ENCODE measurements around the gene PAGR1. TPM values are rescaled to one million over a fixed set of nuclear protein-coding genes. Genes with fewer than 3 reads are reported as not detected.

The PAGR1 gene
- total and polyA plus RNA-seq, 10 of the 15 experiments (the other 5 are each of a cell fraction or from before 2014, with no cell fraction given): 1.1 to 57.7 (median 23.4) TPM

DNA sequence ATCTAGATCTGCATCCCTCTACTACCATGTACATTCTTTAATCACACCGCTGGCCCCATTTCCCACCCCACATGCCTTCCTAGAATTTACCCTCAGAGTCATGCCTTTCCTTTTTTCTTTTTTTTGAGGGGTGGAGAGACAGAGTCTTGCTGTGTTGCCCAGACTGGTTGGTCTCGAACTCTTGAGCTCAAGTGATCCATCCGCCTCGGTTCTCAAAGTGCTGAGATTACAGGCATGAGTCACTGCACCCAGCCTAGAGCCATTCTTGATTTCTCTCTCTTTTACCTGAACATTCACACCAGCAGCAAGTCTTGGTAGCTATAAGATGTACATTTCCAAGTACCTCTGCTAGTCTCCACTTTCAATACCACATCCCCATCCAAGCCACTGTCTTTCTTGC, 2.1 kb downstream of the PAGR1 start:
- Histone ChIP-seq H3K27me3 (replicated peaks in 1 of 2; ENCODE audit: control insufficient read depth in 2 of 2, insufficient read depth in 2 of 2, low read length in 1 of 2) (no peaks in the 10 kb centered on the region), H3K79me2 (ENCODE audit: control insufficient read depth, insufficient read depth, low read length) (peaks cover 46% of the 10 kb centered on the region), H2AFZ (ENCODE audit: control insufficient read depth, low read depth, low read length) (no peak overlapping the region), H3K9me3 (replicated peaks; ENCODE audit: control insufficient read depth, insufficient read depth, low read length) (no peaks in the 10 kb centered on the region), H3K27ac (ENCODE audit: control insufficient read depth, insufficient read depth) (no peak overlapping the region), H3K4me2 (ENCODE audit: control insufficient read depth, insufficient read depth) (peak overlapping the region; percentile 89; the same call in 1 of the 2 replicates), H3K4me3 (0 out of 2 replicates have a peak overlapping the region, but pooled peaks have one; percentile 99), H4K20me1 (ENCODE audit: control insufficient read depth, insufficient read depth) (no peaks in the 10 kb centered on the region), H3K9ac (ENCODE audit: control insufficient read depth, insufficient read depth, low read length) (no peak overlapping the region), H3K4me1 (ENCODE audit: control insufficient read depth, insufficient read depth, low read length) (peaks cover 17% of the 10 kb centered on the region), H3K36me3 (ENCODE audit: control insufficient read depth in 2 of 2, insufficient read depth in 2 of 2, low read length in 1 of 2) (peaks cover 0 to 2% of the 10 kb centered on the region in 2 experiments; a peak in 1 of 4 replicates)
- FAIRE-seq (no peak), ATAC-seq (no peak), DNase-seq (ENCODE audit: low read depth, low spot score) (no peak)
- intact Hi-C loops (cut with micrococcal nuclease; ENCODE audit: unreplicated experiment): loop anchor here (5.0 kb wide), 1 partner anchor 204 kb away; the partner anchor contains the start of gene C16orf92
- 100% methylated on average over 4 of the region's 4 CpGs for WGBS (ENCODE audit: insufficient coverage, insufficient replicate concordance, low lambda C conversion rate, missing lambda C conversion rate)
- ChIA-PET CTCF (interaction anchor here (0.5 to 8.3 kb wide), 8 partner anchors 10 to 156 kb away, joined by 3 to 99 read pairs (median 5); partner anchors contain the start of genes KIF22 and TAOK2), RAD21 (ENCODE audit: unreplicated experiment) (interaction anchor here (1.0 to 7.9 kb wide), 2 partner anchors 11 to 30 kb away, joined by 6 to 51 read pairs; no protein-coding TSS in a partner anchor), POLR2A (interaction anchor here (0.5 to 5.5 kb wide), 8 partner anchors 8 to 220 kb away, joined by 3 to 40 read pairs (median 3); partner anchors contain the start of gene MAZ), SMC1A (ENCODE audit: uncharacterized antibody, unreplicated experiment) (interaction anchor here (0.7 to 7.8 kb wide), 9 partner anchors 10 to 138 kb away, joined by 3 to 48 read pairs (median 3); no protein-coding TSS in a partner anchor)
- TF ChIP-seq, protein P1, sequence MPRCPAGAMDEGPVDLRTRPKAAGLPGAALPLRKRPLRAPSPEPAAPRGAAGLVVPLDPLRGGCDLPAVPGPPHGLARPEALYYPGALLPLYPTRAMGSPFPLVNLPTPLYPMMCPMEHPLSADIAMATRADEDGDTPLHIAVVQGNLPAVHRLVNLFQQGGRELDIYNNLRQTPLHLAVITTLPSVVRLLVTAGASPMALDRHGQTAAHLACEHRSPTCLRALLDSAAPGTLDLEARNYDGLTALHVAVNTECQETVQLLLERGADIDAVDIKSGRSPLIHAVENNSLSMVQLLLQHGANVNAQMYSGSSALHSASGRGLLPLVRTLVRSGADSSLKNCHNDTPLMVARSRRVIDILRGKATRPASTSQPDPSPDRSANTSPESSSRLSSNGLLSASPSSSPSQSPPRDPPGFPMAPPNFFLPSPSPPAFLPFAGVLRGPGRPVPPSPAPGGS (IDR thresholded peaks at IDR 0.05; ENCODE audit: borderline replicate concordance, insufficient read depth, low read depth, low read length, poor library complexity, severe bottlenecking): no peak
- no peak for TF ChIP-seq NFIC (IDR thresholded peaks at IDR 0.05; ENCODE audit: low read depth, low read length)
- no peak for TF ChIP-seq ZNF592 (IDR thresholded peaks at IDR 0.05)
- no peak for TF ChIP-seq ZSCAN29 (IDR thresholded peaks at IDR 0.05)
- TF ChIP-seq POLR2AphosphoS5 (IDR thresholded peaks at IDR 0.05; ENCODE audit: low read length): no peak
- no peak for TF ChIP-seq BHLHE40 (IDR thresholded peaks at IDR 0.05; ENCODE audit: borderline replicate concordance in 1 of 2, low read depth in 2 of 2, low read length in 1 of 2)
- TF ChIP-seq EP300 (IDR thresholded peaks at IDR 0.05; ENCODE audit: borderline replicate concordance in 1 of 2, control insufficient read depth in 1 of 2, low read depth in 2 of 2, low read length in 2 of 2): no peak
- TF ChIP-seq IRF3 (IDR thresholded peaks at IDR 0.05): no peak
- no peak for TF ChIP-seq CHD2 (IDR thresholded peaks at IDR 0.05; ENCODE audit: borderline replicate concordance, low read depth, low read length)
- TF ChIP-seq ESRRA (IDR thresholded peaks at IDR 0.05; ENCODE audit: low read length): no peak
- in situ Hi-C loops (cut with MboI): loop anchor here (5.0 kb wide), 1 partner anchor 216 kb away; no protein-coding TSS in a partner anchor
- BruUV-seq (replicated peaks): no TSS peak
